OCI-LY3 (cell line): ENCODE measurements around the gene SULT2B1.

ENCODE experiments used
- CTCF ChIP-seq: fragments of 200-600, 300-600 bp; sonication (generic); IDR thresholded peaks from 2 replicates; pipeline ENCODE4 v1.5.1; 2014; ENCODE audit warnings: antibody characterized with exemption, low read length, low read depth
- EZH2phosphoT487 ChIP-seq: fragments of 200-600 bp; shearing (Covaris generic); IDR thresholded peaks from 2 replicates; pipeline ENCODE4 v1.6.1; 2018; ENCODE audit warnings: antibody characterized with exemption, mixed run types, low read depth

- TF ChIP-seq CTCF = no peak
- no peak for TF ChIP-seq EZH2phosphoT487
Observed at GRCh38 chr19:48511321-48511731, 40.6 kb upstream of the SULT2B1 start.
